ENCODE results near the gene WDR59.
A peak's percentile ranks its signal among the peaks of the same experiment; 100 is the strongest.
"Not testable (repeated sequence)": the region's sequence is repeated elsewhere in the genome, so short reads cannot be mapped to it uniquely, and the experiment has no call there.

The WDR59 gene

DNA sequence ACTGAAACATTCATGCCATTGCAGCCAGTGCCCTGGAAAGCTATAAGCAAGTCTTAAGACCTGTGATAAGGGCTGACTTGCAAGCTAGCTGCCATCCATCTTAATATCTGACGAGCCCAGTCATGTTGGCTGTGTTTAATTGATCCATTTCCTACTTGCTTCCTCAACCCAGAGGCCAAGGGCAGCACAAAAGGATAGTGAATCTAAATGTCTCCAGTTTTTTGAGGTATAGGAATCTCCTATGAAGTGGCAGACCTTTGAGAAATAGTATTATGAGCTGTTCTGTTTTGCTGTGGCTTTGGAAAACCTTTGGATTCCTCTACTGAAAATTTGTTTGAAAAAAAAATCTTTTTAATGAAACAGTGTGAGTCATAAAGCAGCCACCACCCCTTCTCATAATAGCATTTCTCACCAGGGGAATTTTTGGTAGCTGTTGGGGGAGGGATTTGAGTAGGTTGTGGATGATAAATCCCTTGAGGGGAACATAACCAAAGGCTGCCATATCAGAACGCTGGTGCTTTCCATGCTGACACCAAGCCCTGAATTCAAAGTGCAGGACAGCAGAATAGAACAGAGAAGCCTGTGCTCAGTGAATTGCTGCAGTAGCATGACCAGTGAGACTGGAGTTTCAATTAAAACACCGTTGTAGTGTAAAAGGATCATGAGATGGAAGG lies 26.8 kb upstream of the WDR59 start:
- no peak for DNase-seq

DNA sequence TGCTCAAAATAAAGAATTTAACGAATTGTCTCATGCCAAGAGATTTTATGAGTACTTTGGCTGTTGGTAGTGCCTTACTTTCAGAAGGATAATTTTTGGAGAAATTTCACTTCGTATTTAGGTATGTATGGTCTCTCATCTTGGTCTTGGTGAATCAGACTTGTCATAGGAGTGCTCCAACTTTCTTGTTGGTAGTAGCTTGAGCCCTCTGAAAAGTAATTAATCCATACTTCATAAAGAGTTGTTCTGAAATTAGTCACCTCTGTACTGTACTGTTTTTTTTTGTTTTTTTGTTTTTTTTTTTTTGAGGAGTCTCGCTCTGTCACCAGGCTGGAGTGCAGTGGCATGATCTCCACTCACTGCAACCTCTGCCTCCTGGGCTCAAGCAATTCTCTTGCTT lies 25.5 kb upstream of the WDR59 start:
- DNase-seq, result no peak

DNA sequence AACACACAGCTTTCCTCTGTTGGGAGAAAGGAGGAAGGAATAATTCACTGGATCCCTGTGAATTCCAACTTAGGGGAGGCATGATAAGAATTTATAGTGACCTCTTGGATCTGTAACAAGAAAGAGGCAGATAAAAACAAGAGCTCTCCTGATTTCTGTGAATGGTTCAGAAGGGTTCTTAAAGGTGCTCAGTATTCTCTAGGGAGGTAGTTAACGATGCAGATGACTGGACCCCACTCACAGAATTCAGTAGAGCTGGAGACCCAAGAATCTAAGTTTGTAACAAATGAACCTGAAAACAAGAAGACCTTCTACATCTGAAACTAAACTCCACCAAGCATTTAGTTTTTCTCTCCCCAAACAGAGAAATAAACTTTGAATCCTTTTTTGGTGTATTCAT lies 22.5 kb upstream of the WDR59 start:
- DNase-seq, result no peak

- DNase-seq, result no peak
Observed at GRCh38 chr16:75005697-75006096, 20.8 kb upstream of the WDR59 start.

DNA sequence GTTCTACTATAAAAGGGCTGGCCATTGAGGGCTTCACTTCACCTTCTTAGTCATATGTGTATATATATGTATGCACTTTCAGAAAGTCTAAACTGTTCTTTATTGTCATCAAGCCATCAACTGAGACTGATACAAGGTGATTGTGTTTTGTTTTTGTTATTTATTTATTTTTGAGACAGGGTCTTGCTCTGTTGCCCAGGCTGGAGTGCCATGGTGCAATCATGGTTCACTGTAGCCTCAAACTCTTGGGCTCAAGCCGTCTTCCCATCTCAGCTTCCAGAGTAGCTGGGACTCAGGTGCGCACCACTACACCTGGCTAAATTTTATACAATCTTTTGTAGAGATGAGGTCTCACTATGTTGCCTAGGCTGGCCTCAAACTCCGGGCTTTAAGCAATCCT lies 19.5 kb upstream of the WDR59 start:
- DNase-seq, result no peak

DNA sequence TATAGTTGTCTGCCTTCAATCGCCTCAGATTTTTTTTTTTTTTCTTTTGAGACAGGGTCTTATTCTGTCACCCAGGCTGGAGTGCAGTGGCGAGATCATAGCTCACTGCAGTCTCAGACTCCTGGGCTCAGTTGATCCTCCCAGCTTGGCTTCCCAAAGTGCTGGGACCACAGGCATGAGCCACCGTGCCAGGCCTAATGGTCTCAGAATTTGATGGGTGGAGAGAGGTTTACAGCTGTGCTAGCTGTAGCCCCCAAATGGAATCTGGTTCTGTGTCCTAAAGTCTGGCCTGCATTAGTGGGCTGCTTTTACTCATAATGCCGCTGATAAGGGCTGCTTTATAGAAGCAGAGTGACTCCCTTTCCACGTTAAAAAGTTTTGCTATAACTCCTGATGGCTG lies 19.0 kb upstream of the WDR59 start:
- no peak for DNase-seq

DNA sequence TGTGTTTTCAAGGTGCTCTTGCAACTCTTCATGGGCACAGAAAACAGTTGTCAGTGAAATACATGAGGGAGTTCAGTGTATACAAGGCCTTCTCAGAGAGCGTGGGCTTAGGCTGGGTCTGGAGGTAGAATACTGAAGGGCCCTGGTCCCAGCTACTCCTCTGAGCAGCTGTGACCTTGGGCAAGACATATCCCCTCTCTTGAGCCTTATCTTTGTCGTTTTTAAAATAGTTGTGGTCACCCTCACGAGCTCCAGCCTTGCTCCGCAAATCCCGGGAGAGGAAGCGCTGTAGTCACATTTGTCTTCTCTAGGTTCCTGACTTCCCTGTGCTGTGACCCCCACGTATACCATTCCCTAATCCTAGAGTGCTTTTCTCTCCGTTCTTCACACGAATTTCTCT lies 17.6 kb upstream of the WDR59 start:
- no peak for DNase-seq

GRCh38 chr16:75000481-75001081 lies 15.7 kb upstream of the WDR59 start:
- DNase-seq, result no peak

- DNase-seq, result peak; percentile 53
Observed at GRCh38 chr16:74999609-75000480, 14.9 kb upstream of the WDR59 start.

- peak; percentile 18 for DNase-seq
Observed at GRCh38 chr16:74999219-74999608, 14.3 kb upstream of the WDR59 start.

DNA sequence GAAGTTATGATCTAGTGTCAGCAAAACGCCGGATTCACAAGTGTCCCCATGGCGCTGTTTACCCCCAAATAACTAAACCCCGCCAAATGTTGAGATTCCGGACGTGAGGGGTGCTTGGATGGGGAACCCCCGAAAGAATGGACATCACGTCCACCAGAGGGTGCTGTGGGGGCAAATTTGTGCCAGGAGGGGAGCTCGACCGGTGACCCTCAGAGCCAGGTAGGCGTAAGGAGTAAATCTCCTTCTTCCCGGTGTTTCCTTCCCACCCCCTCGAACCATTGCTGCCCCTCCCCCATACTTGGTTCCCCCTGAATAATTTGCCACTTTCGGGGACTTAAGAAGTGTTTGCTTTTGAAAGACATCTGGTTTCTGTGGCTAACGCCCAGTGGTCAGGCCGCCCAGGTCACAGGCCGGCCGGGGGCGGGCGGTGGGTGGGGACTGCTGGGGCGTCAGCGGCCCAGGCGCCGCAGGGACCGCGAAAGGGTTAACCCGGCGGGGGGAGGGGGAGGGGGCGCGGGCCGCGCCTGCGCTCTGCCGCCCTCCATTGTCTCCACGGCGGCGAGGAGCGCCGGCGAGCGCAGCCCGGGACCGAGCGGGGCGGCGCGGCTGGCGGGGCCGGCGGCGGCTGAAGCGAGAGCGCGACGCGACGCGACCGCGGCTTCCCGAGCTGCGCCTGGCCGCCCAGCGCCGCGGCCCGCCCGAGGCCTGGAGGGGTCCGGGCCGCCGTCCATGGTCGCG lies 13.7 kb upstream of the WDR59 start, which contains the start of gene ZNRF1:
TSS of gene ZNRF1 (plus strand) at position 544 of the 738 bp plus-strand sequence. CDS start 648 bp downstream, outside the sequence.
- peak; percentile 74 for DNase-seq

DNA sequence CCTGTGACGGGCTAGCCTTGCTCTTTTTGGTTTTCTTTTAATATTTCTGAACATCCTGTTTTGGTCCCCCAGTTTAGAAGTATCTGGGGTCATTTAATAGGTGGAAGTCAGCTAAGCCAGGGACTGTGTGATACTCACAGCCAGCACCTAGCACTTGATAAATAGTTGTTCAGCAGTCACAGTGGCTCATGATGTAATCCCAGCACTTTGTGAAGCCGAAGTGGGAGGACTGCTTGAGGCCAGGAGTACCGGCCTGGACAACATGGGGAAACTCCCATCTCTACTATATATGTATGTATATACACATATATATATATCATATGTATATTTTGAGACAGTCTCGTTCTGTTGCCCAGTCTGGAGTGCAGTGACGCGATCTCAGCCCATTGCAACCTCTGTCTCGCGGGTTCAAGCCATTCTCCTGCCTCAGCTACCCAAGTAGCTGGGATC lies 12.1 kb upstream of the WDR59 start:
- no peak for DNase-seq

DNA sequence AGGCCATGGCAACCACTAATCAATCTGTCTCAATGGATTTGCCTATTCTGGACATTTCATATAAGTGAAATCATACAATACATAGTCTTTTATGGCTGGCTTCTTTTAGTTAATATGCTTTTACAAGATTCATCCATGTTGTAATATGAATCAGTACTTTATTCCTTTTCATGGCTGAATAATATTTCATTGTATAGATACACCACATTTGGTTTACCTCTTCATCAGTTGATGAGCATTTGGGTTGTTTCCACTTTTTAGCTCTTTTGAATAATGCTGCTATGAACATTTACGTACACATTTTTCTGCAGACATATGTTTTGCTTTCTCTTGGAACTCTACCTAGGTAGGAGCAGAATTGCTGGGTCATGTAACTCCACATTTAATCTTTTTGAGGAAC lies 11.1 kb upstream of the WDR59 start:
- DNase-seq, result no peak

DNA sequence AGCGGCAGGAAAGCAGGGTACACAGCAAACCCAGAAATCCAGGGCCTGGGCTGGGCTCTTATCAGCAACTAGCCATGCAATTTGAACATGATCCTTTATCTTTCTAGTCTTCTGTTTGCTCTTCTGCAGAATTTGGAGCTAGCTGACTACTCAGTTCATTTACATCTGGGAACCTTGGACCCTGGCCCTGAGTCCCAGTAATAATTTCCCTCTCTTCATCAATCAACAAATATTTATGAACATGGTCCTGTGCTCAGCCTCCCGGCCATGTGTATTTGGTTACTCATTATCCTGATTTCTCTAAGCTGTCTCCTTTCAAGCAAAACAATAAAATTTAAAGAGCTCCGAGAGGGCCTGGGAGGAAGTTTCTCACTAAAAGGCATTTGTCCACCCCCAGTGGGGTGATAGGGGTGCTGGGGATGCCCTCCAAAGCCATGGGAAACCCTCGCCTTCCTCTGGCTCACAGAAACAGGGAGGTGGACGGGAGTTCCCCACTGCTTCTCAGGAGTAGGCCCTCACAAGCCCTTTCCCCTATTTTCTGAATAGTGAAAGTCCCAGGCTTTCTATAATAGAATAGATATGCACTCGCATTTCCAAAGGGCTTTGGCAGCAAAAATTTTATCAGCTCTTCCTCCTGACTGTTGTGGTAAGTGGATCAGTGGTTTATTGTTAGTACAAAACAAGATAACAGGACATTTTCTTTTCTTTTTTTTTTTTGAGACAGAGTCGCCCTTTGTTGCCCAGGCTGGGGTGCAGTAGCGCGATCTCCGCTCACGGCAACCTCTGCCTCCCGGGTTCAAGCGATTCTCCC lies 6.9 kb upstream of the WDR59 start:
- DNase-seq, result no peak

GRCh38 chr16:74991268-74991592 lies 6.3 kb upstream of the WDR59 start:
- DNase-seq, result no peak

DNA sequence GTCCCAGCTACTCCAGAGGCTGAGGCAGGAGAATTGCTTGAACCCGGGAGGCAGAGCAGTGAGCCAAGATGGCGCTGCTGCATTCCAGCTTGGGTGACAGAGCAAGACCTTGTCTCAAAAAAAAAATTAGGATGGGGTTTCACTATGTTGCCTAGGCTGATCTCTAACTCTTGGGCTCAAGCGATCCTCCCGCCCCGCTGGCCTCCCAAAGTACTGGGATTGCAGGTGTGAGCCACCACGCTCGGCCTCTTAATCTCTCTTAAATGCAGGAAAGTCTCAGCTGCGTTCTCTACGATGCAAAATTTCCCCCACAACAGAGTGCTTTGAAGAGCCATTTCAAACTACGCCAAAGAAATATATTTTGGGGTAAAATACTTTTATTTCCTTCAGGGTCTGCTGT lies 5.9 kb upstream of the WDR59 start:
- DNase-seq, result no peak

GRCh38 chr16:74989864-74990263 lies 4.9 kb upstream of the WDR59 start:
- not testable (repeated sequence) for DNase-seq

DNA sequence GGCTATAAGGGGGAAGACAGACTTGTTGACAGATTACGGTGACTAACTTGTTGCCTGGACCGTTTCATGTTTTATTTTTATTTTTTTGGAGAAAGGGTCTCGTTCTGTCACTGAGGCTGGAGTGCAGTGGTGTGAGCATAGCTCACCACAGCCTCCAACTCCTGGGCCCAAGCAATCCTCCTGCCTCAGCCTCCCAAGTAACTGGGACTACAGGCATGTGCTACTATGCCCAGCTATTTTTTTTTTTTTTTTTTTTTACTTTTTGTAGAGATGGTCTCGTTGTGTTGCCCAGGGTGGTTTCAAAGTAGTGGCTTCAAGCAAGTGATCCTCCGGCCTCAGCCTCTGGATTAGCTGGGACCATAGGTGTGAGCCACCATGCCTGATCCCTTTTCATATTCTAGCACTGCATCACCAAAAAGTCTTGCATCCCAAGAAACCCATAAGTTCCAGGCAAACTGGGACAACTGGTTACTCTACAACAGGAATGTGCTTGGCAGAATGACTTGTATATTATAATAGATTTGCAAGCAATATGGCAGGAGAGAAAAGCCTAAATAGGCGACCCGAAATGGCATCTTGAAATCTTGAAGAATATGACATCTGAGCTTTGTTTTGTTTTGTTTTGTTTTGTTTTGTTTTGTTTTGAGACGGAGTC lies 2.2 kb upstream of the WDR59 start:
- DNase-seq, result no peak

DNA sequence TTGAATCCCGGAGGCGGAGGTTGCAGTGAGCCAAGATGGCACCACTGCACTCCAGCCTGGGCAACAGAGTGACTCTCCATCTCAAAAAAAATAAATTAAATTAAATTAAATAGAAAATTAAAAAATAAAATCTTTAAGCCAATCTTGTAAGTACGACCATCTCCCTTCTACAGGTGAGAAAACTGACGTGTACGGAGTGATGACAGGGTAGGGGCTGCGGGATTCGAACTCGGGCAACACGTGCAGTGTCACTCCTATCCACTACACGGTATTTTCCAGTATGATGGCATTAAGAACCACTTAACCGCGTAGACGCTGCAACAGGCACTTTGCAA lies 762 bp downstream of the WDR59 start:
- DNase-seq, result no peak

DNA sequence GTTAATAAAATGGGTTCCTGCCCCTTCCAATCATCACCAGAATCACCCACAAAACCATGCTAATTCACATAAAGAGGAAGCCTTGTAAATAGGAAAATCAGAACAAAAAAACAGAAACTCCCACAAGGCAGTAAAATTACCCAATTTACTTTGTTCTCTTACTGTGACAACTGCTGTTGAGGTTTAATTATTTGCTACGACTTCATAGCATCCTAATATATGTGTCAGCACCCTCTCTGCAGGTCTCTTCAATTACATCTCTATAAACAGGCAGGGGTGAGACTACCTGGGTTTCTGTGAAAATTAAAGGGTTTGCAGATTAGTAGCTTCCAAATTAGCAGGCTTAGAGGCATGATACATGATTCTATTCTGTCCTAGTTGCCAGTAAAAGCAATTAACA lies 2.7 kb downstream of the WDR59 start:
- DNase-seq, result no peak

DNA sequence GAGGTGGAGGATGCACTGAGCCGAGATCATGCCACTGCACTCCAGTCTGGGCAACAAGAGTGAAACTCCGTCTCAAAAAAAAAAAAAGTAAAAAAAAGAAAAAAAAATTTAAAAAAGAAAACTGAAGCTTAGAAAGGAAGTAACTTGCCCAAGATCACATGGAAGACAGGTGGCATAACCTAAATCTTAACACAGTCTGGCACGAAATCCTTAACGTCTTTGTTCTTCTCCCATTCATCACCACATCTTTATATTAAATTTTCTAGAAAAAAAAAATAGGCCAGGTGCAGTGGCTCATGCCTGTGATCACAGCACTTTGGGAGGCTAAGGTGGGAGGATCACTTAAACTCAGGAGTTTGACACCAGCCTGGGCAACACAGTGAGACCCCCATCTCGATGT lies 9.3 kb downstream of the WDR59 start:
- no peak for DNase-seq

DNA sequence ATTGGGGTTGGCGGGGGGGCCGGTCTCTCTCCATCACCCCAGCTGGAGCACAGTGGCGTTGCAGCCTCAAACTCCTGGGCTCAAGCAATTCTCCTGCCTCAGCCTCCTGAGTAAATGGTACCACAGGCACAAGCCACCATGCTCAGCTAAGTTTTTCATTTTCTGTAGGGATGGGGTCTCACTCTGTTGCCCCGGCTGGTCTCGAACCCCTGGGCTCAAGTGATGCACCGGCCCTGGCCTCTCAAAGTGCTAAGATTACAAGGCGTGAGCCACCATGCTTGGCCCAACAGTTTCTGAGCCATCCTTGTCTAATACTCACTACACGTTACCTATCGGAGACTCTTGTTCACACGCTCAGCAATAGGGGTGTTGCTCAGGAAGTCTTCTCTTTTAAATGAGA lies 11.6 kb downstream of the WDR59 start:
- no peak for DNase-seq

Data from activated CD4-positive, alpha-beta T cell treated with anti-CD3 and anti-CD28 coated beads for 1 hour (primary cell).